ENCODE data around the gene IGFBP6.

- TF ChIP-seq EZH2phosphoT487 (IDR thresholded peaks at IDR 0.05; ENCODE audit: borderline replicate concordance, low read depth) (no peak), RCOR1 (IDR thresholded peaks at IDR 0.05; ENCODE audit: low read length) (no peak), RAD21 (IDR thresholded peaks at IDR 0.05; ENCODE audit: low read length) (no peak), MXI1 (IDR thresholded peaks at IDR 0.05; ENCODE audit: low read depth, low read length) (no peak), NRF1 (IDR thresholded peaks at IDR 0.05; ENCODE audit: low read depth, low read length) (no peak), MEF2A (IDR thresholded peaks at IDR 0.05; ENCODE audit: borderline replicate concordance, low read depth) (no peak), YY1 (IDR thresholded peaks at IDR 0.05; ENCODE audit: low read depth) (no peak), CTCF (IDR thresholded peaks at IDR 0.05) (no peak), RXRA (IDR thresholded peaks at IDR 0.05; ENCODE audit: borderline replicate concordance, low read depth) (no peak), RFX5 (IDR thresholded peaks at IDR 0.05; ENCODE audit: low read length) (no peak), SIN3A (IDR thresholded peaks at IDR 0.05; ENCODE audit: borderline replicate concordance, low read depth, low read length) (no peak), POLR2AphosphoS5 (IDR thresholded peaks at IDR 0.05; ENCODE audit: low read depth, low read length) (no peak), EP300 (IDR thresholded peaks at IDR 0.05; ENCODE audit: borderline replicate concordance in 1 of 2, low read depth in 1 of 2, low read length in 1 of 2) (no peak)
Observed at GRCh38 chr12:53070877-53071492, 26.5 kb upstream of the IGFBP6 start.

Data from SK-N-SH (cell line).